Medulla oblongata (tissue), 1 donor: ENCODE data around the gene ST6GALNAC4.
A peak's percentile ranks its signal among the peaks of the same experiment; 100 is the strongest.

Experiments
- DNase-seq: peaks from one replicate; pipeline ENCODE4 v3.0.0-alpha.2; 2015; ENCODE audit errors: extremely low spot score

Gene ST6GALNAC4

GRCh38 chr9:127913682-127914081 is 3.2 kb downstream of the ST6GALNAC4 start:
- no peak for DNase-seq

- no peak for DNase-seq
Measured at GRCh38 chr9:127912882-127913281, 4.0 kb downstream of the ST6GALNAC4 start.

GRCh38 chr9:127912296-127912695 is 4.5 kb downstream of the ST6GALNAC4 start:
- no peak for DNase-seq

GRCh38 chr9:127910613-127911205 is 6.1 kb downstream of the ST6GALNAC4 start:
- DNase-seq, result no peak

GRCh38 chr9:127909839-127910273 is 7.0 kb downstream of the ST6GALNAC4 start:
- no peak for DNase-seq

GRCh38 chr9:127908660-127908926 is 8.2 kb downstream of the ST6GALNAC4 start:
- DNase-seq, result no peak

GRCh38 chr9:127907867-127908659 is 8.8 kb downstream of the ST6GALNAC4 start:
- DNase-seq, result no peak

- DNase-seq, result peak; percentile 72
Measured at GRCh38 chr9:127905788-127906191, 11.1 kb downstream of the ST6GALNAC4 start.

GRCh38 chr9:127905004-127905728 is 11.7 kb downstream of the ST6GALNAC4 start:
- no peak for DNase-seq

GRCh38 chr9:127904561-127905003 is 12.3 kb downstream of the ST6GALNAC4 start:
- DNase-seq, result peak; percentile 57

GRCh38 chr9:127903557-127904475 is 13.0 kb downstream of the ST6GALNAC4 start:
- no peak for DNase-seq

- DNase-seq, result peak; percentile 90
Measured at GRCh38 chr9:127899128-127899943, 17.5 kb downstream of the ST6GALNAC4 start, which contains the start of gene ST6GALNAC6. ST6GALNAC6 (minus strand) TSS chr9:127899603; CDS start chr9:127897981, 1,622 bp downstream.

GRCh38 chr9:127898433-127899127 is 18.3 kb downstream of the ST6GALNAC4 start:
- DNase-seq, result no peak

- peak; percentile 82 for DNase-seq
Measured at GRCh38 chr9:127897193-127897692, 19.6 kb downstream of the ST6GALNAC4 start.

GRCh38 chr9:127896395-127897192 is 20.2 kb downstream of the ST6GALNAC4 start:
- DNase-seq, result no peak

- no peak for DNase-seq
Measured at GRCh38 chr9:127895811-127896210, 21.0 kb downstream of the ST6GALNAC4 start.

GRCh38 chr9:127893392-127893791 is 23.4 kb downstream of the ST6GALNAC4 start:
- no peak for DNase-seq

GRCh38 chr9:127892831-127893230 is 24.0 kb downstream of the ST6GALNAC4 start:
- DNase-seq, result no peak

GRCh38 chr9:127890053-127890452 is 26.8 kb downstream of the ST6GALNAC4 start:
- DNase-seq, result no peak
